Measurements from ENCODE around the gene GSG1L.
A peak's percentile ranks its signal among the peaks of the same experiment; 100 is the strongest.

GSG1L gene

GRCh38 chr16:28069971-28070794, 6.7 kb upstream of the GSG1L start:
- TF ChIP-seq POLR2AphosphoS5 (IDR thresholded peaks at IDR 0.05; ENCODE audit: low read depth, low read length) (no peak), TAF1 (IDR thresholded peaks at IDR 0.05; ENCODE audit: low read depth, low read length) (no peak), PAX5 (IDR thresholded peaks at IDR 0.05; ENCODE audit: insufficient read depth, low read length, severe bottlenecking) (no peak), SPI1 (IDR thresholded peaks at IDR 0.05; ENCODE audit: low read depth, low read length) (no peak), POU2F2 (IDR thresholded peaks at IDR 0.05; ENCODE audit: low read depth, low read length) (no peak), POLR2A (IDR thresholded peaks at IDR 0.05; ENCODE audit: low read depth, low read length) (no peak)
- FAIRE-seq (peak; percentile 13), DNase-seq (ENCODE audit: insufficient read length, low spot score) (no peak)

GRCh38 chr16:28068976-28069375, 5.5 kb upstream of the GSG1L start:
- FAIRE-seq, result no peak

GRCh38 chr16:28067604-28068379, 4.3 kb upstream of the GSG1L start:
- TF ChIP-seq POLR2AphosphoS5 (IDR thresholded peaks at IDR 0.05; ENCODE audit: low read depth, low read length) (no peak), PAX5 (IDR thresholded peaks at IDR 0.05; ENCODE audit: insufficient read depth, low read length, severe bottlenecking) (no peak), POU2F2 (IDR thresholded peaks at IDR 0.05; ENCODE audit: low read depth, low read length) (no peak), SPI1 (IDR thresholded peaks at IDR 0.05; ENCODE audit: low read depth, low read length) (no peak), TAF1 (IDR thresholded peaks at IDR 0.05; ENCODE audit: low read depth, low read length) (no peak), POLR2A (IDR thresholded peaks at IDR 0.05; ENCODE audit: low read depth, low read length) (no peak)
- FAIRE-seq (no peak), DNase-seq (ENCODE audit: insufficient read length, low spot score) (no peak)

More at GRCh38 chr16:28068976-28069375, 5.5 kb upstream of the GSG1L start:
- no peak for TF ChIP-seq POU2F2 (IDR thresholded peaks at IDR 0.05; ENCODE audit: low read depth, low read length)
- TF ChIP-seq PAX5 (IDR thresholded peaks at IDR 0.05; ENCODE audit: insufficient read depth, low read length, severe bottlenecking), result no peak
- TF ChIP-seq POLR2A (IDR thresholded peaks at IDR 0.05; ENCODE audit: low read depth, low read length), result no peak
- no peak for TF ChIP-seq TAF1 (IDR thresholded peaks at IDR 0.05; ENCODE audit: low read depth, low read length)
- DNase-seq (ENCODE audit: insufficient read length, low spot score), result no peak

GRCh38 chr16:28064706-28065249, 1.3 kb upstream of the GSG1L start:
- DNase-seq (ENCODE audit: insufficient read length, low spot score), result no peak
- TF ChIP-seq POLR2A (IDR thresholded peaks at IDR 0.05; ENCODE audit: low read depth, low read length), result no peak
- TF ChIP-seq PAX5 (IDR thresholded peaks at IDR 0.05; ENCODE audit: insufficient read depth, low read length, severe bottlenecking), result no peak
- no peak for TF ChIP-seq POU2F2 (IDR thresholded peaks at IDR 0.05; ENCODE audit: low read depth, low read length)
- no peak for TF ChIP-seq SPI1 (IDR thresholded peaks at IDR 0.05; ENCODE audit: low read depth, low read length)
- no peak for TF ChIP-seq TAF1 (IDR thresholded peaks at IDR 0.05; ENCODE audit: low read depth, low read length)
- no peak for TF ChIP-seq POLR2AphosphoS5 (IDR thresholded peaks at IDR 0.05; ENCODE audit: low read depth, low read length)
- FAIRE-seq, result no peak

- FAIRE-seq, result no peak
- no peak for TF ChIP-seq POU2F2 (IDR thresholded peaks at IDR 0.05; ENCODE audit: low read depth, low read length)
- no peak for TF ChIP-seq PAX5 (IDR thresholded peaks at IDR 0.05; ENCODE audit: insufficient read depth, low read length, severe bottlenecking)
- no peak for TF ChIP-seq TAF1 (IDR thresholded peaks at IDR 0.05; ENCODE audit: low read depth, low read length)
- TF ChIP-seq POLR2AphosphoS5 (IDR thresholded peaks at IDR 0.05; ENCODE audit: low read depth, low read length), result no peak
- TF ChIP-seq SPI1 (IDR thresholded peaks at IDR 0.05; ENCODE audit: low read depth, low read length), result no peak
- no peak for TF ChIP-seq POLR2A (IDR thresholded peaks at IDR 0.05; ENCODE audit: low read depth, low read length)
- DNase-seq (ENCODE audit: insufficient read length, low spot score), result no peak
Measured at GRCh38 chr16:28064150-28064549, 636 bp upstream of the GSG1L start.

- TF ChIP-seq SPI1 (IDR thresholded peaks at IDR 0.05; ENCODE audit: low read depth, low read length) (no peak), PAX5 (IDR thresholded peaks at IDR 0.05; ENCODE audit: insufficient read depth, low read length, severe bottlenecking) (no peak), POU2F2 (IDR thresholded peaks at IDR 0.05; ENCODE audit: low read depth, low read length) (no peak), TAF1 (IDR thresholded peaks at IDR 0.05; ENCODE audit: low read depth, low read length) (no peak), POLR2AphosphoS5 (IDR thresholded peaks at IDR 0.05; ENCODE audit: low read depth, low read length) (no peak), POLR2A (IDR thresholded peaks at IDR 0.05; ENCODE audit: low read depth, low read length) (no peak)
- DNase-seq (ENCODE audit: insufficient read length, low spot score) (no peak), FAIRE-seq (no peak)
Measured at GRCh38 chr16:28062847-28063521, 530 bp downstream of the GSG1L start.

GRCh38 chr16:28062261-28062846, 1.2 kb downstream of the GSG1L start:
- DNase-seq (ENCODE audit: insufficient read length, low spot score) (no peak), FAIRE-seq (no peak)
- no peak for TF ChIP-seq POLR2AphosphoS5 (IDR thresholded peaks at IDR 0.05; ENCODE audit: low read depth, low read length)
- no peak for TF ChIP-seq SPI1 (IDR thresholded peaks at IDR 0.05; ENCODE audit: low read depth, low read length)
- no peak for TF ChIP-seq POU2F2 (IDR thresholded peaks at IDR 0.05; ENCODE audit: low read depth, low read length)
- TF ChIP-seq PAX5 (IDR thresholded peaks at IDR 0.05; ENCODE audit: insufficient read depth, low read length, severe bottlenecking), result no peak
- TF ChIP-seq POLR2A (IDR thresholded peaks at IDR 0.05; ENCODE audit: low read depth, low read length), result no peak
- TF ChIP-seq TAF1 (IDR thresholded peaks at IDR 0.05; ENCODE audit: low read depth, low read length), result no peak

DNA sequence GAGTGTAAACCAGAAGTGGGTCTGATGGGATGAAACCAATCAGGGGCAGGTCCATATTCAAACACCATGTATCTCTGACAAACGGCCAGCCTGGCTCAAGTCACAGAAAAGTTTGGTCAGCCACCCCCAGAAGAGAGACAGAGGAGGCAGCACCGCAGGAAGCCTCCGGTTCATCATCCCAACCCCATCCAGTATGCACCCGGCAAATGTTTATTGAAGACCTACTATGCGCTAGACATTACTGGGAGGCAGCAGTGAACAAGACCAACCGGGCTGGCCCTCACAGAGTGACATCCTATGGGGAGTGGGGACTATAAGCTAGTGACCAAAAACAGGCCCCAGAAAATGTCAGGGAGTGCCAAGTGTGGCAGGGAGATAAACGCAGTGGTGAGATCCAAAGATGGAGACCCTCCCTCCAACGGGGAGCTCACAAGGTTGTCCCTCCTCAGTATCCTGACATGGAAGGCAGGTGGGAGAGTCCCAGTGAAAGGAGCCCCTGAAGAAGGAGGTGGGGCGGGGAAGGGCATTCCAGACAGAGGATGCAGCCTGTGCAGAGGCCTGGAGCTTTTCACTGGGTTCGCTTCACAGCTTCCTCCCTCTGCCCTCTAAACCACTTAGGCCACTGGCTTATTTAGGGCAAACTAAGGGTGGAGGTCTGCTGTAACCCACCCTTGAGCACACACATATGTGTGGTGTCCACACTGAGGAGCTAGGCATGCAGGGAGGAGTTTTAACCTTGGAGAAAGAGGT, 2.0 kb downstream of the GSG1L start:
- FAIRE-seq, result no peak
- TF ChIP-seq POLR2A (IDR thresholded peaks at IDR 0.05; ENCODE audit: low read depth, low read length), result no peak
- TF ChIP-seq POU2F2 (IDR thresholded peaks at IDR 0.05; ENCODE audit: low read depth, low read length), result no peak
- DNase-seq (ENCODE audit: insufficient read length, low spot score), result no peak
